Neuronal stem cell (in vitro differentiated cells): ENCODE measurements around the gene ARL17B.
"Not testable (repeated sequence)": the region's sequence is repeated elsewhere in the genome, so short reads cannot be mapped to it uniquely, and the experiment has no call there.

Experiments used
- DNase-seq: peaks from one replicate; pipeline ENCODE4 v3.0.0-alpha.2; 2013; ENCODE audit warnings: low spot score
- H2AFZ ChIP-seq: one replicate; pipeline ENCODE4 v1.6.1; 2013; ENCODE audit warnings: mild to moderate bottlenecking, low read length, inconsistent platforms
- H2AK5ac ChIP-seq: 2 replicates; pipeline ENCODE4 v1.6.1; 2013; ENCODE audit warnings: low read depth, mild to moderate bottlenecking, inconsistent platforms, low read length, moderate library complexity, mixed read lengths
- H2BK120ac ChIP-seq: 2 replicates; pipeline ENCODE4 v1.6.1; 2013; ENCODE audit warnings: low read depth, mild to moderate bottlenecking, inconsistent platforms, low read length, moderate library complexity, mixed read lengths
- H2BK12ac ChIP-seq: one replicate; pipeline ENCODE4 v1.6.1; 2013; ENCODE audit warnings: low read length, inconsistent platforms
- H2BK15ac ChIP-seq: 2 replicates; pipeline ENCODE4 v1.6.1; 2013; ENCODE audit warnings: mild to moderate bottlenecking, low read length, inconsistent platforms, mixed read lengths
- H2BK5ac ChIP-seq: one replicate; pipeline ENCODE4 v1.6.1; 2013; ENCODE audit warnings: inconsistent platforms, mild to moderate bottlenecking, low read length, moderate library complexity
- H3K14ac ChIP-seq: one replicate; pipeline ENCODE4 v1.6.1; 2013; ENCODE audit warnings: low read length, inconsistent platforms
- H3K18ac ChIP-seq: 2 replicates; pipeline ENCODE4 v1.6.1; 2013; ENCODE audit warnings: low read length, inconsistent platforms
- H3K23ac ChIP-seq: 2 replicates; pipeline ENCODE4 v1.6.1; 2013; ENCODE audit warnings: low read depth, mild to moderate bottlenecking, mixed read lengths, low read length, inconsistent platforms; ENCODE audit not compliant: poor library complexity
- H3K27ac ChIP-seq: replicated peaks from 3 replicates; pipeline ENCODE4 v1.5.1; 2013; ENCODE audit warnings: low read length, inconsistent platforms
- H3K27me3 ChIP-seq, 3 experiments: 2 replicates each; pipeline ENCODE4 v1.6.1; 2013; ENCODE audit warnings: low read length in 3 of 3, mild to moderate bottlenecking in 2 of 3, inconsistent platforms in 1 of 3, low read depth in 1 of 3, mixed read lengths in 1 of 3, moderate library complexity in 1 of 3; ENCODE audit not compliant: control insufficient read depth in 3 of 3, insufficient read depth in 3 of 3
- H3K36me3 ChIP-seq, 2 donors: replicated peaks in 1 of 2; 2 replicates each; pipeline ENCODE4 v1.6.1; 2013; ENCODE audit warnings: low read length in 2 of 2; ENCODE audit not compliant: control insufficient read depth in 2 of 2, insufficient read depth in 2 of 2
- H3K4ac ChIP-seq: 2 replicates; pipeline ENCODE4 v1.6.1; 2013; ENCODE audit warnings: inconsistent platforms, mild to moderate bottlenecking, low read length, moderate library complexity
- H3K4me1 ChIP-seq, 2 donors: 1 replicate in 1 of 2; 2 replicates in 1 of 2; pipeline ENCODE4 v1.6.1; 2013; ENCODE audit warnings: low read length in 2 of 2, low read depth in 1 of 2; ENCODE audit not compliant: control insufficient read depth in 2 of 2, insufficient read depth in 1 of 2
- H3K4me2 ChIP-seq: one replicate; pipeline ENCODE4 v1.6.1; 2013; ENCODE audit warnings: mild to moderate bottlenecking, low read length, inconsistent platforms; ENCODE audit not compliant: insufficient read depth, poor library complexity, severe bottlenecking
- H3K4me3 ChIP-seq, 2 donors: 2 replicates each; pipeline ENCODE4 v1.5.1; 2013; ENCODE audit warnings: low read length in 2 of 2, mild to moderate bottlenecking in 2 of 2, inconsistent platforms in 1 of 2, moderate library complexity in 1 of 2
- H3K79me1 ChIP-seq: one replicate; pipeline ENCODE4 v1.6.1; 2013; ENCODE audit warnings: low read depth, mild to moderate bottlenecking, inconsistent platforms, low read length, moderate library complexity
- H3K9ac ChIP-seq: one replicate; pipeline ENCODE4 v1.6.1; 2013; ENCODE audit warnings: mild to moderate bottlenecking, low read depth, low read length, inconsistent platforms; ENCODE audit not compliant: poor library complexity
- H3K9me3 ChIP-seq, 2 donors: replicated peaks in 1 of 2; 2 replicates each; pipeline versions ENCODE3 to v1.6.1; 2013; ENCODE audit warnings: low read length in 2 of 2, mild to moderate bottlenecking in 2 of 2, inconsistent platforms in 1 of 2, low read depth in 1 of 2, mixed read lengths in 1 of 2, moderate library complexity in 1 of 2; ENCODE audit not compliant: control insufficient read depth in 2 of 2, insufficient read depth in 1 of 2
- H4K8ac ChIP-seq: one replicate; pipeline ENCODE4 v1.6.1; 2013; ENCODE audit warnings: low read depth, mild to moderate bottlenecking, inconsistent platforms, low read length, moderate library complexity
- H4K91ac ChIP-seq: one replicate; pipeline ENCODE4 v1.6.1; 2013; ENCODE audit warnings: low read length, low read depth, mild to moderate bottlenecking, inconsistent platforms; ENCODE audit not compliant: poor library complexity
- WGBS, 2 donors: extraction: QIAGEN DNeasy Blood & Tissue Kit; methylation state at CpG; one replicate each; pipeline ENCODE4 v1.1.7; 2013; ENCODE audit warnings: missing lambda C conversion rate in 2 of 2, mixed read lengths in 1 of 2; ENCODE audit not compliant: insufficient read length in 2 of 2, insufficient replicate concordance in 1 of 2; ENCODE audit errors: extremely low coverage in 2 of 2; 5-methylcytosine and 5-hydroxymethylcytosine counted together

Gene ARL17B

GRCh38 chr17:46367520-46367919, 6.0 kb upstream of the ARL17B start:
- H2BK15ac ChIP-seq, H3K27me3 ChIP-seq, H3K36me3 ChIP-seq, H3K4me3 ChIP-seq, H3K4me2 ChIP-seq, H3K18ac ChIP-seq, H3K79me1 ChIP-seq, H3K14ac ChIP-seq, H2BK120ac ChIP-seq, H4K8ac ChIP-seq, H2AFZ ChIP-seq, H3K9me3 ChIP-seq, H3K4ac ChIP-seq, H2BK12ac ChIP-seq, DNase-seq, H3K4me1 ChIP-seq, H3K27ac ChIP-seq, H4K91ac ChIP-seq, H2AK5ac ChIP-seq, H2BK5ac ChIP-seq, H3K9ac ChIP-seq, H3K23ac ChIP-seq: not testable (repeated sequence)
- WGBS, 2 donors = no CpG with 5 or more reads among the region's 3 CpGs

- not testable (repeated sequence) for H2BK120ac ChIP-seq, H4K8ac ChIP-seq, H2AFZ ChIP-seq, H2BK12ac ChIP-seq, H3K27ac ChIP-seq, H2BK15ac ChIP-seq, H3K4ac ChIP-seq, DNase-seq, H4K91ac ChIP-seq, H2BK5ac ChIP-seq, H3K23ac ChIP-seq, H3K18ac ChIP-seq, H3K14ac ChIP-seq, H3K9me3 ChIP-seq, H3K79me1 ChIP-seq, H3K4me2 ChIP-seq, H3K36me3 ChIP-seq, H3K4me3 ChIP-seq, H3K27me3 ChIP-seq, H2AK5ac ChIP-seq, H3K4me1 ChIP-seq, H3K9ac ChIP-seq
- no CpG with 5 or more reads among the region's 42 CpGs for WGBS, 2 donors
Observed at GRCh38 chr17:46361145-46361735, 326 bp downstream of the ARL17B start.

- not testable (repeated sequence) for H3K9me3 ChIP-seq, H3K4ac ChIP-seq, H3K79me1 ChIP-seq, H3K4me2 ChIP-seq, H3K4me1 ChIP-seq, H4K8ac ChIP-seq, H3K36me3 ChIP-seq, H3K4me3 ChIP-seq, H3K27ac ChIP-seq, H2BK5ac ChIP-seq, H3K18ac ChIP-seq, H2AFZ ChIP-seq, H2BK12ac ChIP-seq, H4K91ac ChIP-seq, H3K27me3 ChIP-seq, H2AK5ac ChIP-seq, H3K23ac ChIP-seq, H3K9ac ChIP-seq, H3K14ac ChIP-seq, H2BK15ac ChIP-seq, H2BK120ac ChIP-seq, DNase-seq
- WGBS, 2 donors = no CpG with 5 or more reads among the region's 4 CpGs
Observed at GRCh38 chr17:46353856-46354255, 7.7 kb downstream of the ARL17B start.

- not testable (repeated sequence) for H3K4me2 ChIP-seq, H3K14ac ChIP-seq, H2BK120ac ChIP-seq, H3K4me1 ChIP-seq, H3K4me3 ChIP-seq, H3K79me1 ChIP-seq, H4K91ac ChIP-seq, H3K27ac ChIP-seq, H2AK5ac ChIP-seq, H3K4ac ChIP-seq, H3K9ac ChIP-seq, H2BK15ac ChIP-seq, H3K18ac ChIP-seq, H3K36me3 ChIP-seq, DNase-seq, H4K8ac ChIP-seq, H2BK12ac ChIP-seq, H3K23ac ChIP-seq, H2AFZ ChIP-seq, H3K27me3 ChIP-seq, H2BK5ac ChIP-seq, H3K9me3 ChIP-seq
- no CpG with 5 or more reads among the region's 1 CpG for WGBS, 2 donors
Observed at GRCh38 chr17:46349060-46349459, 12.5 kb downstream of the ARL17B start.
